NCI-H345 treated with DMSO at 0.1 percent for 48 hours (cell line): ENCODE measurements around the gene LRGUK.

Experiments
- DNase-seq: peaks from one replicate; lab custom pipeline; 2025; ENCODE audit not compliant: unreplicated experiment; lab: John Stamatoyannopoulos, UW

LRGUK gene

GRCh38 chr7:134298902-134299683, 172.0 kb downstream of the LRGUK start:
- peak; percentile 4 for DNase-seq

- DNase-seq = no peak
Observed at GRCh38 chr7:134300988-134301387, 173.8 kb downstream of the LRGUK start.

GRCh38 chr7:134301592-134301991, 174.5 kb downstream of the LRGUK start:
- no peak for DNase-seq

- no peak for DNase-seq
Observed at GRCh38 chr7:134302120-134302519, 175.0 kb downstream of the LRGUK start.

- no peak for DNase-seq
Observed at GRCh38 chr7:134307320-134307719, 180.2 kb downstream of the LRGUK start.

- no peak for DNase-seq
Observed at GRCh38 chr7:134308548-134308947, 181.4 kb downstream of the LRGUK start.

- DNase-seq = no peak
Observed at GRCh38 chr7:134311807-134312206, 184.7 kb downstream of the LRGUK start.

GRCh38 chr7:134312717-134313116, 185.6 kb downstream of the LRGUK start:
- DNase-seq = no peak

- no peak for DNase-seq
Observed at GRCh38 chr7:134313543-134313942, 186.4 kb downstream of the LRGUK start.
